GM12878 (cell line): ENCODE measurements around the gene EEF1G. TPM values are rescaled to one million over a fixed set of nuclear protein-coding genes. Genes with fewer than 3 reads are reported as not detected.

ENCODE experiments used
- ATAC-seq: fragments of 200-7000 bp; cut with Tn5 transposase; 3 replicates; pipeline ENCODE4 v1.9.1; 2020; ENCODE audit warnings: mild to moderate bottlenecking, moderate library complexity
- BruUV-seq: library from RNA; stranded (reverse); fragments of 400-500 nt; replicated peaks from 2 replicates; lab custom pipeline; 2021; lab: Mats Ljungman, UMichigan
- CTCF ChIA-PET: fragments of 300-600 bp; sonication (Branson Sonifier 250); formaldehyde crosslinking; extraction: SDS; loops from one replicate; lab custom pipeline; 2021; ENCODE audit warnings: inconsistent platforms; lab: Yijun Ruan, JAX
- POLR2A ChIA-PET: fragments of 350-600 bp; formaldehyde crosslinking; extraction: SDS; loops from one replicate; lab custom pipeline; 2021; ENCODE audit warnings: inconsistent platforms; lab: Charles Lee
- RAD21 ChIA-PET: fragments of 300-600 bp; sonication (Branson Sonifier 250); formaldehyde crosslinking; loops from one replicate; lab custom pipeline; 2023; ENCODE audit warnings: antibody characterized with exemption; ENCODE audit not compliant: unreplicated experiment; lab: Charles Lee
- SMC1A ChIA-PET: fragments of 300-600 bp; sonication (Branson Sonifier 250); formaldehyde crosslinking; loops from one replicate; lab custom pipeline; 2023; ENCODE audit not compliant: unreplicated experiment, uncharacterized antibody; lab: Charles Lee
- DNase-seq: peaks from one replicate; pipeline ENCODE4 v3.0.0-alpha.2; 2011; ENCODE audit warnings: low read depth, low spot score
- FAIRE-seq: peaks from 3 replicates; lab custom pipeline; 2011; peaks lifted over from hg19 to GRCh38; lab: Jason Lieb, UNC
- H2AFZ ChIP-seq: 2 replicates; pipeline ENCODE4 v1.6.0; 2011; ENCODE audit warnings: low read depth, low read length, control low read depth; ENCODE audit not compliant: control insufficient read depth
- H3K27ac ChIP-seq: 2 replicates; pipeline ENCODE4 v1.5.1; 2011; ENCODE audit warnings: control low read depth; ENCODE audit not compliant: control insufficient read depth, insufficient read depth
- H3K27me3 ChIP-seq, 2 experiments: replicated peaks in 1 of 2; 2 replicates each; pipeline versions ENCODE4 v1.6.0 to v1.6.1; 2011; ENCODE audit warnings: low read length in 1 of 2; ENCODE audit not compliant: control insufficient read depth in 2 of 2, insufficient read depth in 2 of 2
- H3K36me3 ChIP-seq, 2 experiments: 2 replicates each; pipeline ENCODE4 v1.5.1; 2011; ENCODE audit warnings: low read length in 1 of 2; ENCODE audit not compliant: control insufficient read depth in 2 of 2, insufficient read depth in 2 of 2
- H3K4me1 ChIP-seq: 2 replicates; pipeline ENCODE4 v1.6.1; 2011; ENCODE audit warnings: mild to moderate bottlenecking, low read length, moderate library complexity, mixed read lengths; ENCODE audit not compliant: control insufficient read depth, insufficient read depth
- H3K4me2 ChIP-seq: 2 replicates; pipeline ENCODE4 v1.6.0; 2011; ENCODE audit warnings: control low read depth; ENCODE audit not compliant: control insufficient read depth, insufficient read depth
- H3K4me3 ChIP-seq: fragments of 200-600 bp; sonication (generic); 2 replicates; pipeline ENCODE4 v1.5.1; 2016
- H3K79me2 ChIP-seq: 2 replicates; pipeline ENCODE4 v1.6.0; 2011; ENCODE audit warnings: low read length; ENCODE audit not compliant: control insufficient read depth, insufficient read depth
- H3K9ac ChIP-seq: 2 replicates; pipeline ENCODE4 v1.8.0; 2011; ENCODE audit warnings: low read length, control low read depth, mixed read lengths; ENCODE audit not compliant: control insufficient read depth, insufficient read depth
- H3K9me3 ChIP-seq: replicated peaks from 3 replicates; pipeline ENCODE4 v1.5.1; 2011; ENCODE audit warnings: mild to moderate bottlenecking, low read length; ENCODE audit not compliant: control insufficient read depth, insufficient read depth
- H4K20me1 ChIP-seq: 2 replicates; pipeline ENCODE4 v1.6.0; 2011; ENCODE audit not compliant: control insufficient read depth, insufficient read depth
- ASH2L ChIP-seq: fragments of 300-600, 200-600 bp; sonication (generic); IDR thresholded peaks from 2 replicates; pipeline ENCODE4 v1.6.1; 2017; ENCODE audit warnings: low read depth, mild to moderate bottlenecking, borderline replicate concordance
- CHD2 ChIP-seq: IDR thresholded peaks from 2 replicates; pipeline ENCODE4 v1.6.1; 2011; ENCODE audit warnings: low read depth, low read length, improper control_type of control experiment, borderline replicate concordance
- EGR1 ChIP-seq, 2 experiments: IDR thresholded peaks; 1 replicate in 1 of 2; 2 replicates in 1 of 2; pipeline ENCODE4 v1.6.1; 2011 to 2012; ENCODE audit warnings: low read depth in 2 of 2, low read length in 2 of 2, borderline replicate concordance in 1 of 2, mild to moderate bottlenecking in 1 of 2, moderate library complexity in 1 of 2
- ELK1 ChIP-seq: IDR thresholded peaks from 2 replicates; pipeline ENCODE4 v1.6.1; 2012; ENCODE audit warnings: low read depth, low read length, improper control_type of control experiment
- HDGF ChIP-seq: fragments of 450-650 bp; IDR thresholded peaks from 2 replicates; pipeline ENCODE4 v1.6.1; 2016; ENCODE audit warnings: antibody characterized with exemption
- IRF5 ChIP-seq: fragments of 450-650 bp; IDR thresholded peaks from 2 replicates; pipeline ENCODE4 v1.6.1; 2017; ENCODE audit warnings: borderline replicate concordance
- NFYB ChIP-seq: IDR thresholded peaks from 2 replicates; pipeline ENCODE4 v1.6.1; 2011; ENCODE audit warnings: low read depth, mild to moderate bottlenecking, low read length, improper control_type of control experiment, moderate library complexity; ENCODE audit not compliant: insufficient read depth
- NR2C1 ChIP-seq: fragments of 450-650 bp; IDR thresholded peaks from 2 replicates; pipeline ENCODE4 v1.6.1; 2017; ENCODE audit warnings: antibody characterized with exemption, mild to moderate bottlenecking, moderate library complexity
- POLR2AphosphoS2 ChIP-seq: IDR thresholded peaks from 2 replicates; pipeline ENCODE4 v1.6.1; 2011; ENCODE audit warnings: low read depth, mild to moderate bottlenecking, low read length, improper control_type of control experiment, moderate library complexity
- POU2F2 ChIP-seq: IDR thresholded peaks from 3 replicates; pipeline ENCODE4 v1.6.1; 2011; ENCODE audit warnings: low read depth, mild to moderate bottlenecking, low read length, borderline replicate concordance
- SIX5 ChIP-seq: IDR thresholded peaks from 2 replicates; pipeline ENCODE4 v1.6.1; 2011; ENCODE audit warnings: mild to moderate bottlenecking, low read depth, low read length, moderate library complexity; ENCODE audit not compliant: severe bottlenecking
- SKIL ChIP-seq: fragments of 450-650 bp; IDR thresholded peaks from 2 replicates; pipeline ENCODE4 v1.6.1; 2017; ENCODE audit warnings: mild to moderate bottlenecking, low read depth, inconsistent platforms; ENCODE audit not compliant: poor library complexity, severe bottlenecking
- STAT1 ChIP-seq: fragments of 450-650 bp; conservative IDR thresholded peaks from 2 replicates; pipeline ENCODE4 v1.6.1; 2014; ENCODE audit warnings: antibody characterized with exemption, mild to moderate bottlenecking
- SUZ12 ChIP-seq: fragments of 200-600 bp; sonication (generic); IDR thresholded peaks from one replicate; pipeline ENCODE4 v1.6.1; 2018; ENCODE audit warnings: antibody characterized with exemption, mild to moderate bottlenecking; ENCODE audit not compliant: unreplicated experiment
- ZBTB33 ChIP-seq: fragments of 450-650 bp; IDR thresholded peaks from 2 replicates; pipeline ENCODE4 v1.6.1; 2017; ENCODE audit warnings: mild to moderate bottlenecking
- WGBS: methylation state at CpG from one replicate; pipeline ENCODE4 v1.1.6; 2016; ENCODE audit warnings: low lambda C conversion rate; ENCODE audit not compliant: insufficient replicate concordance, insufficient coverage; ENCODE audit errors: missing lambda C conversion rate; 5-methylcytosine and 5-hydroxymethylcytosine counted together
- in situ Hi-C: fragments of 300-500 bp; cut with MboI; formaldehyde crosslinking; loops from 9 replicates; pipeline ENCODE4 v1.14.3; 2018; ENCODE audit warnings: mixed read lengths
- intact Hi-C: fragments of 100-400 bp; cut with micrococcal nuclease; formaldehyde crosslinking; loops from one replicate; pipeline ENCODE4 v1.14.2; 2022; ENCODE audit not compliant: unreplicated experiment
- polyA plus RNA-seq, 11 experiments: library from polyadenylated mRNA; depleted of rRNA in 4 of 11; unstranded in 6 of 11; stranded (reverse) in 5 of 11; fragments of >200 nt; fragmentation: Nextera tagmentation in 4 of 11; fragmentation: Illumina TruSeq in 1 of 11; extraction: Ambion mirVana in 4 of 11; extraction: Trizol in 1 of 11; gene quantifications; 1 replicate in 1 of 11; 2 replicates in 10 of 11; pipeline versions ENCODE4 v1.2.1 to v1.2.3, GENCODE V29; 2011 to 2016; ENCODE audit warnings: inconsistent platforms in 2 of 11, missing spikeins in 2 of 11, low read depth in 1 of 11
- total RNA-seq, 4 experiments: library from RNA; depleted of rRNA in 3 of 4; stranded (reverse); fragments of >200 nt in 3 of 4; fragmentation: Illumina TruSeq in 1 of 4; extraction: Trizol in 1 of 4; gene quantifications; 2 replicates each; pipeline versions ENCODE4 v1.2.1 to v1.2.3, GENCODE V29; 2013 to 2021

EEF1G gene
- total and polyA plus RNA-seq, 10 of the 15 experiments (the other 5 are each of a cell fraction or from before 2014, with no cell fraction given) = 850 to 2,739 (median 2,277) TPM

- RAD21 ChIA-PET = interaction anchor here (0.6 to 3.5 kb wide), 32 partner anchors 9 to 290 kb away, joined by 3 to 36 read pairs (median 6); partner anchors contain the start of genes B3GAT3, C11orf98, CSKMT and EEF1G
- SMC1A ChIA-PET = interaction anchor here (0.6 to 3.1 kb wide), 31 partner anchors 9 to 272 kb away, joined by 3 to 30 read pairs (median 4); partner anchors contain the start of genes B3GAT3, C11orf98, CSKMT and EEF1G
- intact Hi-C loops (loop anchor here (1.0 to 10.0 kb wide), 5 partner anchors 8 to 271 kb away; partner anchors contain the start of genes STX5, TEX54, UQCC3 and WDR74), in situ Hi-C loops (no loop called here)
- POLR2A ChIA-PET = interaction anchor here (0.5 to 3.1 kb wide), 39 partner anchors 10 to 333 kb away, joined by 3 to 37 read pairs (median 5); partner anchors contain the start of genes B3GAT3, BSCL2, C11orf98 and CSKMT
- H3K4me3 ChIP-seq = peak within 1 kb of the TSS; percentile 99
- ATAC-seq (peak; percentile 93), FAIRE-seq (peak; percentile 99), DNase-seq (peak; percentile 98)
- no peaks in the 10 kb centered on the region; the same call in 1 of the 2 replicates for H4K20me1 ChIP-seq
- H3K79me2 ChIP-seq = peaks cover 18% of the 10 kb centered on the region
- TSS peak; percentile 100 for BruUV-seq
- H3K4me2 ChIP-seq = peak within 1 kb of the TSS; percentile 86
- peak within 1 kb of the TSS; percentile 84 for H2AFZ ChIP-seq
- under 1% methylated on average over 58 of the region's 58 CpGs for WGBS
- peaks cover 24 to 39% of the 10 kb centered on the region in 2 experiments for H3K36me3 ChIP-seq
- peaks cover 8% of the 10 kb centered on the region for H3K4me1 ChIP-seq
- no peaks in the 10 kb centered on the region for H3K27me3 ChIP-seq
- H3K27ac ChIP-seq = peak within 1 kb of the TSS; percentile 76
- H3K9me3 ChIP-seq = no peaks in the 10 kb centered on the region
- CTCF ChIA-PET = interaction anchor here (0.5 to 5.5 kb wide), 46 partner anchors 9 to 289 kb away, joined by 3 to 48 read pairs (median 5); partner anchors contain the start of genes B3GAT3, C11orf98, CSKMT and EEF1G
- peak within 1 kb of the TSS; percentile 89 for H3K9ac ChIP-seq
- peak; percentile 38; the same call in 1 of the 2 replicates for TF ChIP-seq HDGF
- TF ChIP-seq STAT1 = peak; percentile 87
- peak; percentile 81 for TF ChIP-seq CHD2
- TF ChIP-seq SUZ12 = no peak
- peak; percentile 87 for TF ChIP-seq NFYB
- TF ChIP-seq ZBTB33 = no peak
- TF ChIP-seq SKIL = peak; percentile 76
- 0 out of 2 replicates have a peak, but pooled peaks have one; percentile 35 for TF ChIP-seq IRF5
- TF ChIP-seq POU2F2 = peak; percentile 100
- TF ChIP-seq NR2C1 = peak; percentile 78
- no peak for TF ChIP-seq ASH2L
- TF ChIP-seq EGR1 (IDR thresholded peaks at IDR 0.05; ENCODE audit: borderline replicate concordance in 1 of 2, low read depth in 2 of 2, low read length in 2 of 2) = peak; percentile 19 to 42; a peak in 2 of 3 replicates
- TF ChIP-seq POLR2AphosphoS2 = peak; percentile 96
- TF ChIP-seq SIX5 = peak; percentile 76
- TF ChIP-seq ELK1 = peak; percentile 86
Measured at GRCh38 chr11:62591448-62592145, 17.9 kb upstream of the EEF1G start, which contains the start of gene TUT1. TSS of gene TUT1 (minus strand) at chr11:62591523. CDS start at chr11:62591485, 38 bp downstream.
